GM06990 (cell line): ENCODE data around the gene PRKCH.

Experiments
- DNase-seq: peaks from one replicate; pipeline ENCODE4 v3.0.0-alpha.2; 2011; ENCODE audit not compliant: insufficient read length; ENCODE audit errors: extremely low read depth
- H3K27me3 ChIP-seq: replicated peaks from 2 replicates; pipeline ENCODE4 v1.6.0; 2011; ENCODE audit warnings: low read length; ENCODE audit not compliant: control insufficient read depth, insufficient read depth
- H3K36me3 ChIP-seq: 2 replicates; pipeline ENCODE4 v1.5.1; 2011; ENCODE audit warnings: low read length; ENCODE audit not compliant: control insufficient read depth, insufficient read depth
- H3K4me3 ChIP-seq: replicated peaks from 2 replicates; pipeline ENCODE4 v1.5.1; 2011; ENCODE audit warnings: low read depth, mild to moderate bottlenecking, control low read depth, low read length
- TF ChIP-seq, protein P1 (sequence below): IDR thresholded peaks from 2 replicates; pipeline ENCODE4 v1.5.1; 2011; ENCODE audit warnings: low read length, control low read depth, mild to moderate bottlenecking, inconsistent platforms; ENCODE audit not compliant: insufficient read depth, poor library complexity, severe bottlenecking

Gene PRKCH

DNA sequence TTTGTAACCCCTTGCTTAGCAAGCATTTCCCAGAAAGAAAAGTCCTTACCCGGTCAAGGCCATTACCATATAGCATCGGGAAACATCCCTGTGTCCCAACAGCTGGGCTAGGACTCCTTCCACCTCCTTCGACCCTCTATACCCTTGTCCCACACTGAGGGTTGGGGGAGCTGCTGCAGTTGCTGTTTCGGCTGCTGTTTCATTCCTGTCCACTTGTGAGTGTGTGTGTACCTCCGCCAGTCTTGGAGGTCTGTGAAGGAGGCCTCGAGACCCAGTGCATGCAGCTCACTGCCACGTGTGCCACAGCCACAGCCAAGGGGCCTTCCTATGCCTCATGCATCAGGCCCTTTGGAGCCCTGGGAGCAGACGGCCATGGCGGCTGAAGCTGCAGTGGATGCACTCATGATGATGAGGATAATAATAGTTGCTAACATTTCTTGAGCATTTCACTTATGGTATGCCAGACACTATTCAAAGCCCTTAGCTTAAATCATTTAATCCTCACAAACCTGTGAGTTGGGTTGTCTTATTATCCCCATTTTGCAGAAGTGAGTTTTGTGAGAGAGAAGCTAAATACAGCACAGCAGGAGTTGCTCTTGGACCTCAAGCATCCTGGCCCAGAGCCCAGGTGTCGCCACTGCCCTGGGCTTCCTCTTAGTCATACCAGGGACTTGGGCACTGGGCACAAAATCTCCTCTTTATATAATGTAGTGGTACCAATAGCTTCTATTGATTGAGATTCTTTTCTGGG lies 156.5 kb downstream of the PRKCH start:
- Histone ChIP-seq H3K27me3 (no peaks in the 10 kb centered on the region), H3K4me3 (no peak overlapping the region), H3K36me3 (no peaks in the 10 kb centered on the region)
- DNase-seq: peak; percentile 59
- TF ChIP-seq, protein P1, sequence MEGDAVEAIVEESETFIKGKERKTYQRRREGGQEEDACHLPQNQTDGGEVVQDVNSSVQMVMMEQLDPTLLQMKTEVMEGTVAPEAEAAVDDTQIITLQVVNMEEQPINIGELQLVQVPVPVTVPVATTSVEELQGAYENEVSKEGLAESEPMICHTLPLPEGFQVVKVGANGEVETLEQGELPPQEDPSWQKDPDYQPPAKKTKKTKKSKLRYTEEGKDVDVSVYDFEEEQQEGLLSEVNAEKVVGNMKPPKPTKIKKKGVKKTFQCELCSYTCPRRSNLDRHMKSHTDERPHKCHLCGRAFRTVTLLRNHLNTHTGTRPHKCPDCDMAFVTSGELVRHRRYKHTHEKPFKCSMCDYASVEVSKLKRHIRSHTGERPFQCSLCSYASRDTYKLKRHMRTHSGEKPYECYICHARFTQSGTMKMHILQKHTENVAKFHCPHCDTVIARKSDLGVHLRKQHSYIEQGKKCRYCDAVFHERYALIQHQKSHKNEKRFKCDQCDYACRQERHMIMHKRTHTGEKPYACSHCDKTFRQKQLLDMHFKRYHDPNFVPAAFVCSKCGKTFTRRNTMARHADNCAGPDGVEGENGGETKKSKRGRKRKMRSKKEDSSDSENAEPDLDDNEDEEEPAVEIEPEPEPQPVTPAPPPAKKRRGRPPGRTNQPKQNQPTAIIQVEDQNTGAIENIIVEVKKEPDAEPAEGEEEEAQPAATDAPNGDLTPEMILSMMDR: no peak

DNA sequence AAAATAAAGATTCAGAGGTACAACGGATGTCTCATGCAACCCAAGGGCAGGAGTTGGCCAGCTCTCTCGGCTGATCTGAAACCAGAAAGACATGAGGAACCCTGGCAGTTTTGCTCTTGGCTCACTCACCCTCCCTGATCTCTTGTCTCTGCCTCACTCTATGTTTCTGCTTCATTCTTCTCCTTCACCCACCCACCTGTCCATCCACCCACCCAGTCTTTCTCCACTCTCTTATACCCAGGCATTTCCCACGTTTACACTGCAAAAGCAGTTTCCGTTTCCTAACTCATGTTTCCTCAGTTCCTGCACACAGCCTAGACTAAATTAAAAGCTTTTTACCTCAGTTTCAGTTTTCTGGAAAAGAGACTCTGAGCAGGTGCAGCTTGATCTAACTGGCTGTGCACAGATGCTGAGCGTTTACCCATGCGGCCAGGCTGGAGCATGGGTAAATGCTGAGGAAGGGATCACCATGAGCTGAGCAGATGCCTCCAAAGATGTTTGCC lies 157.6 kb downstream of the PRKCH start:
- Histone ChIP-seq H3K4me3 (no peak overlapping the region), H3K36me3 (no peaks in the 10 kb centered on the region), H3K27me3 (no peaks in the 10 kb centered on the region)
- TF ChIP-seq, protein P1: no peak
- DNase-seq: peak; percentile 42

DNA sequence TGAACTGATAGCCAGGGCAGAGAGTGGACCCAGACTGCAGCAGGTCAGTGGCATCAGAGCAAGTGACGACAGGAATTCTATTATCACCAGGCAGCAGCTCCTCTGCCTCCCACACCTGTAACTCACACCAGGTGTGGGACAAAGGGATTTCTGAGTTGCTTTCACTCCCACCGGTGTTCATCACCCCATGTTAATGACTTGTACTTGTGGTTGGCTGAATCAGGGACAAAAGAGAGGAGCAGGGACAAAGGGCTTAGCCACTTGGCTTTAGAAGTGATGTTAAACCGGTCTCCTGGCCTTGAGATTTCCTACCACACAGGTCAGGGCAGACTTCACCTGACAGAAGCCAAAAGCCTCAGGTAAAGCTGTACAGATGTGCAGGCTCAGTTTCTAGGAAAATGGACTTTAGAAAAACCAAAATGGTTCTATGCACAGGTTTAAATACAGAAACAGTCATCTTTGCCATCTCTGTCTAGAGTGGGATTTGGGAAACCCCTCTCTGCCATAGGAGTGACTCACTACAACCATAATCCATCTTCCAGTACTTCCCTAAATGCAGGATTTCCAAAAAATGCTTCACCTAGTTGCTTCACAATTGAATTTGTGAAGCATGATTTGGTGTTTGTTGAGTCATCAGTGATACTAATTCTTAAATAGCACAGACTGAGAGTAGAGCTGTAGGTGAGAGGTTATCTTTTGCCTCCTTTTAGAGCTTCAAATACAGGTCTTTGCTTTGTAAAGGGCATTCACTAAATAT lies 158.5 kb downstream of the PRKCH start:
- no peak for DNase-seq
- Histone ChIP-seq H3K27me3 (no peaks in the 10 kb centered on the region), H3K36me3 (no peaks in the 10 kb centered on the region), H3K4me3 (no peak overlapping the region)
- TF ChIP-seq, protein P1: no peak

DNA sequence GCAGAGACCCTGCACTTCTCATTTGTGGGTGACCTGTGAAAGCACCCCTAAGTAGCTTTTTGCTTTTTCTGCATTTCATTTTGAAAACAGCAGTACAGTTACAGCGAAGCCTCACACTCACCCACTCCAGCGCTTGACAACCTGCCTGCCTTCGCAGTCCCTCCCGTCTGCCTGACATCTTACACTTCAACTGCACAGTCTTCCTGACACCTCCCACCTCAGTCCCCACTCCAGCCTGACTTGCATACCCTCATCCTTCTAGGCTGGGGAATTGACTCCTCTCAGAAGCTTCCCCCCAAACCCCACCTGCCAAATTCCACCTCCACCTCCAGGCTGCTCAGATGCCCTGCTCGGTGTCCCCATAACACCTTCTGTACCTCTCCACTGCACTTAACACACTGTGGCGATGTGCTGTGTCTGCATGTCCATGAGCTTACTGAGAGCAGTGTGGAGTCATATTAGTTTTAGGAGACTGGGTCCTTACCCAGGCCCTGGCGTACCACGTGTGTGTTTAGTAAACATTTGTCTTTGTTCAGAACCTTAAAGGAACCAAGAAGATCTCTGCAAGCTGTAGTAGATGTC lies 159.4 kb downstream of the PRKCH start:
- TF ChIP-seq, protein P1: no peak
- Histone ChIP-seq H3K27me3 (no peaks in the 10 kb centered on the region), H3K36me3 (no peaks in the 10 kb centered on the region; the same call in 1 of the 2 replicates), H3K4me3 (no peak overlapping the region)
- DNase-seq: no peak

DNA sequence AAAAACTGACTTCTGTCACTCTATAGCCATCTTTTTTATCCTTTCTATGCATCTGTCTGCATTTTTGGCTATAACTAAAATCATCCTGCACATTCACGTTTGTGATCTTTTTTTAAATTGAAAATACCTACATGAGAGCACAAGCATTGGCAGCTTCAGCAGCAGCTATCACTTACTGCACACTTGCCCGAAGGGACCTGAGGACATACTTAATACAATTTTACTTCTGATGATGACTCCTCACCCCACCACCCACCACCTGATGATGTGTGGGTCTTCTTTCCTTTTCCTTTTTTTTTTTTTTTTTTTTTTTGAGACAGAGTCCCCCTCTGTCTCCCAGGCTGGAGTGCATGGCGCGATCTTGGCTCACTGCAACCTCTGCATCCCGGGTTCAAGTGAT lies 160.3 kb downstream of the PRKCH start:
- H3K27me3 ChIP-seq: no peaks in the 10 kb centered on the region
- H3K36me3 ChIP-seq: no peaks in the 10 kb centered on the region; the same call in 1 of the 2 replicates
- TF ChIP-seq, protein P1: no peak
- DNase-seq: no peak
- no peak overlapping the region for H3K4me3 ChIP-seq
